ENCODE data around the gene DOCK8.

- TF ChIP-seq CTCF (IDR thresholded peaks at IDR 0.05 in 2 of 3, conservative IDR thresholded peaks at IDR 0.05 in 1 of 3; ENCODE audit: borderline replicate concordance in 1 of 3, insufficient read depth in 1 of 3, low read depth in 2 of 3, low read length in 2 of 3) (no peak), ZFX (IDR thresholded peaks at IDR 0.05) (no peak), ZNF274 (IDR thresholded peaks at IDR 0.05; ENCODE audit: low read depth, low read length) (no peak), POLR2A (IDR thresholded peaks at IDR 0.05; ENCODE audit: borderline replicate concordance, extremely low read depth, insufficient read depth, insufficient read length) (no peak), EGR1 (IDR thresholded peaks at IDR 0.05; ENCODE audit: low read depth) (no peak), REST (IDR thresholded peaks at IDR 0.05; ENCODE audit: low read depth) (no peak), SP1 (IDR thresholded peaks at IDR 0.05; ENCODE audit: low read depth) (no peak), POLR2AphosphoS5 (IDR thresholded peaks at IDR 0.05; ENCODE audit: low read depth, low read length) (no peak)
Observed at GRCh38 chr9:221989-222776, 7.5 kb downstream of the DOCK8 start.

All from HCT116 (cell line).